NCI-H2081 (cell line): ENCODE measurements around the gene HAGH.

Experiments
- DNase-seq, 2 experiments: peaks; one replicate each; lab custom pipeline; 2025; lab: John Stamatoyannopoulos, UW

HAGH gene

GRCh38 chr16:1773703-1774447 is 52.8 kb downstream of the HAGH start:
- no peak for DNase-seq

GRCh38 chr16:1772908-1773702 is 53.5 kb downstream of the HAGH start, which contains the start of gene MRPS34:
MRPS34 (minus strand) TSS chr16:1773134; CDS start chr16:1773119, 15 bp downstream.
- peak; percentile 72 to 83 for DNase-seq

GRCh38 chr16:1772362-1772907 is 54.2 kb downstream of the HAGH start, which contains the start of gene EME2:
EME2 (plus strand) TSS chr16:1772810; CDS start chr16:1773228, 418 bp downstream.
- DNase-seq = no peak

- peak in 1 of 2 experiments; percentile 21 for DNase-seq
Measured at GRCh38 chr16:1771864-1772361, 54.7 kb downstream of the HAGH start.

GRCh38 chr16:1771188-1771863 is 55.3 kb downstream of the HAGH start, which contains the start of gene NME3:
NME3 (minus strand) TSS chr16:1771543; CDS start chr16:1771534, 9 bp downstream.
- DNase-seq = peak; percentile 39 to 58

- DNase-seq = peak; percentile 70 to 88
Measured at GRCh38 chr16:1770328-1771187, 56.1 kb downstream of the HAGH start.

GRCh38 chr16:1769402-1770300 is 57.0 kb downstream of the HAGH start:
- no peak for DNase-seq

- no peak for DNase-seq
Measured at GRCh38 chr16:1768767-1769401, 57.7 kb downstream of the HAGH start.

GRCh38 chr16:1768061-1768766 is 58.4 kb downstream of the HAGH start:
- DNase-seq = no peak

- DNase-seq = no peak
Measured at GRCh38 chr16:1767116-1767994, 59.3 kb downstream of the HAGH start.

- DNase-seq = no peak
Measured at GRCh38 chr16:1766701-1767100, 59.9 kb downstream of the HAGH start.

GRCh38 chr16:1766231-1766630 is 60.4 kb downstream of the HAGH start:
- DNase-seq = no peak

GRCh38 chr16:1765826-1766225 is 60.8 kb downstream of the HAGH start:
- DNase-seq = no peak

- DNase-seq = no peak
Measured at GRCh38 chr16:1764971-1765370, 61.7 kb downstream of the HAGH start.

- DNase-seq = no peak
Measured at GRCh38 chr16:1763521-1764511, 62.8 kb downstream of the HAGH start.

- DNase-seq = no peak
Measured at GRCh38 chr16:1762879-1763520, 63.6 kb downstream of the HAGH start.
